ENCODE measurements around the gene CCDC85B. TPM values are rescaled to one million over a fixed set of nuclear protein-coding genes. Genes with fewer than 3 reads are reported as not detected.

CCDC85B gene
- total RNA-seq, 1 experiment from 2014 or later = 55.3 TPM

DNA sequence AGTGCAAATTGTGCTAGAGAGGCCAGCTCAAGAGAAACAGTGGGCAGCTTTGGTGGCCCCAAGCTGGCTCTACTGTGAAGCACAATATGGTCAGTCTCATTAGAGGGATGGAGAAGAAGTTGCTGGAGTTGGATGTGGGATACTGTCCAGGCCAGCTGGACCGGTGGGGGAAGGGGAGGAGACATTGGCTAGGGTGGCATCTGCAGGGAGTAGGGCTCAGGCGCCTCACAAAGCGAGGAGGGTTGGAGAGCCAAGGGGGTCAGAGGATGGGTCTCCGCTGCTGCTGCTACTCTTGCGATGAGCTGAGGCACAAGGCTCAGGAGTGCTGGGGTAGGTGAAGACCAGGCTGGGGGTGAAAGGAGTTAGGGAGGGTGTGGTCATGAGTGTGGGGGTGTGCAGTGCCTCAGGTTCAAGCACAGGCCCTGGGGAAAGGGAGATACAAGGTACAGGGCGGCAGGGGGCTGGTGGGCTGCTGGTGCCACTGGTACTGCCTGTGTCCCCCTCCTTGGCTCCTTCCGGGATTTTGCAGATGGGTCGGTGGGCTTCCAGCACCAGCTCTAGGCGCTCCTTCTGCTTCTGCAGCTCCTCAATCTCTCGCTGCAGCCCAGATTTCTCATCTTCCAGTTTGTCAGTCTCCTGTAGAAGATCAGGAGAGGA is 2.3 kb downstream of the CCDC85B start (continued):
- TF ChIP-seq, protein P1, sequence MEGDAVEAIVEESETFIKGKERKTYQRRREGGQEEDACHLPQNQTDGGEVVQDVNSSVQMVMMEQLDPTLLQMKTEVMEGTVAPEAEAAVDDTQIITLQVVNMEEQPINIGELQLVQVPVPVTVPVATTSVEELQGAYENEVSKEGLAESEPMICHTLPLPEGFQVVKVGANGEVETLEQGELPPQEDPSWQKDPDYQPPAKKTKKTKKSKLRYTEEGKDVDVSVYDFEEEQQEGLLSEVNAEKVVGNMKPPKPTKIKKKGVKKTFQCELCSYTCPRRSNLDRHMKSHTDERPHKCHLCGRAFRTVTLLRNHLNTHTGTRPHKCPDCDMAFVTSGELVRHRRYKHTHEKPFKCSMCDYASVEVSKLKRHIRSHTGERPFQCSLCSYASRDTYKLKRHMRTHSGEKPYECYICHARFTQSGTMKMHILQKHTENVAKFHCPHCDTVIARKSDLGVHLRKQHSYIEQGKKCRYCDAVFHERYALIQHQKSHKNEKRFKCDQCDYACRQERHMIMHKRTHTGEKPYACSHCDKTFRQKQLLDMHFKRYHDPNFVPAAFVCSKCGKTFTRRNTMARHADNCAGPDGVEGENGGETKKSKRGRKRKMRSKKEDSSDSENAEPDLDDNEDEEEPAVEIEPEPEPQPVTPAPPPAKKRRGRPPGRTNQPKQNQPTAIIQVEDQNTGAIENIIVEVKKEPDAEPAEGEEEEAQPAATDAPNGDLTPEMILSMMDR (IDR thresholded peaks at IDR 0.05) = no peak
- TF ChIP-seq GRHL2 (CRISPR knock-in tag; IDR thresholded peaks at IDR 0.05; ENCODE audit: insufficient replicate concordance, severe bottlenecking) = no peak

DNA sequence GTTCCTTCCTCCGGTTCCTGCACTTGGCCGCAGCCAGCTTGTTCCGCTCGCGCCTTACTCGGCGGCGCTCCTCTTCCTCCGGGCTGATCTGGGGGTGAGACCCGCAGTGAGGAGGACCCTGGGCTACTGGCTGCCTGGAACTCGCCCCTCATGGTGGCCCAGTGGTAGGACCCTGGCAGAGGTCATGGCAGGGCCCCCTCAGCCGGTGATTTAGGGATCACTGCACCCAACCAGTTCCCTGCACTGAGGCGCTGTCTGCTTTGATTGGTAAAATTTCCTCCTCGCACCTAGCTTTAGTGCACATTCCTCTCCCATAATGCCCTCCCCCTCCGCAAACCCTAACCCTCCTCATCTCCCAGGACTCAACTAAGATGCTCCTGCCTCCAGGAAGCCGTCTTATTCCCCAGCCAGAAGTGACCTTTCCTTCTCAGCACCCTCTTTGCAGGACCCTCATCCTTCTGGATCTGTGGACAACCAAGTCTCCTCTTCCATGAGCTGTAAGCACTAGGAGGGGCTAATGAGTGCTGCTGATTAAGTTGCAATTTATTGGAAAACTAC is 3.6 kb downstream of the CCDC85B start:
- no peak for ATAC-seq
- no peaks in the 10 kb centered on the region for H3K9me3 Mint-ChIP-seq
- no peak for DNase-seq (ENCODE audit: low spot score)
- TF ChIP-seq FOXK1 (CRISPR knock-in tag; IDR thresholded peaks at IDR 0.05) = no peak
- H3K27me3 Mint-ChIP-seq (ENCODE audit: low read depth) = peaks cover 37% of the 10 kb centered on the region
- peaks cover 39% of the 10 kb centered on the region for H3K4me1 Mint-ChIP-seq
- H3K36me3 Mint-ChIP-seq = peaks cover 2% of the 10 kb centered on the region
- H3K27ac Mint-ChIP-seq = peak overlapping the region; percentile 3; the same call in 1 of the 2 replicates
- POLR2A ChIA-PET = interaction anchor here (7.2 kb wide), 1 partner anchor 34 kb away, joined by 90 read pairs; the partner anchor contains the start of genes CFL1 and MUS81
- no peak overlapping the region for H3K4me3 Mint-ChIP-seq
- CTCF ChIA-PET = interaction anchor here (1.3 to 11.9 kb wide), 4 partner anchors 10 to 182 kb away, joined by 3 to 539 read pairs (median 36); partner anchors contain the start of genes CFL1, EFEMP2, KAT5 and MUS81

DNA sequence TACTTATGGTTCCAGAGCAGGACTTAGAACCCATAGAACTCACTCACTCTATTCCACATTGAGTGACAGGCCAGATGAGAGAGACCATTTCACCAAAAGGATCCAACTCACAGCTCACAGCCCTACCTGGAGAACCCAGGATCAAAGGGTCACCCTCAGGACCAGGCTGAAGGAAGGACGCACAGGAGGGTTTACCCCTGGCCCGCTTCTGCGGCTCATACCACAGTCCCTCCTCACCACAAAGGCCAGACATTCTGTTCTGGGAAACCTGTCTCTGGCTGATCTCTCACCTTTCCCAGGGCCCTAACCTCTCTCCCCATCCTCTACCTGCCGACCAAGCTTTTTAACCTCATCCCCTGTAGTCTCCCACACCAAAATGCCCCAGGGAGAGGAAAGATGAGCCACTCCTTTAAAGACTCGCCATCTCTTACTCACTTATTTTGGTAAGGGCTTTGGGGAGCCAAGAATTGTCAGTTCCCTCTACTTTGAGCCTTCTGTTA is 5.1 kb downstream of the CCDC85B start:
- no peak overlapping the region for H3K4me3 Mint-ChIP-seq
- no peak for TF ChIP-seq CREM (CRISPR knock-in tag; IDR thresholded peaks at IDR 0.05)
- TF ChIP-seq NR1H2 (CRISPR knock-in tag; IDR thresholded peaks at IDR 0.05) = no peak
- TF ChIP-seq ELF4 (CRISPR knock-in tag; IDR thresholded peaks at IDR 0.05; ENCODE audit: low read depth) = no peak
- TF ChIP-seq, protein P2, sequence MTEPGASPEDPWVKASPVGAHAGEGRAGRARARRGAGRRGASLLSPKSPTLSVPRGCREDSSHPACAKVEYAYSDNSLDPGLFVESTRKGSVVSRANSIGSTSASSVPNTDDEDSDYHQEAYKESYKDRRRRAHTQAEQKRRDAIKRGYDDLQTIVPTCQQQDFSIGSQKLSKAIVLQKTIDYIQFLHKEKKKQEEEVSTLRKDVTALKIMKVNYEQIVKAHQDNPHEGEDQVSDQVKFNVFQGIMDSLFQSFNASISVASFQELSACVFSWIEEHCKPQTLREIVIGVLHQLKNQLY (CRISPR knock-in tag; IDR thresholded peaks at IDR 0.05) = no peak
- TF ChIP-seq, protein P3, sequence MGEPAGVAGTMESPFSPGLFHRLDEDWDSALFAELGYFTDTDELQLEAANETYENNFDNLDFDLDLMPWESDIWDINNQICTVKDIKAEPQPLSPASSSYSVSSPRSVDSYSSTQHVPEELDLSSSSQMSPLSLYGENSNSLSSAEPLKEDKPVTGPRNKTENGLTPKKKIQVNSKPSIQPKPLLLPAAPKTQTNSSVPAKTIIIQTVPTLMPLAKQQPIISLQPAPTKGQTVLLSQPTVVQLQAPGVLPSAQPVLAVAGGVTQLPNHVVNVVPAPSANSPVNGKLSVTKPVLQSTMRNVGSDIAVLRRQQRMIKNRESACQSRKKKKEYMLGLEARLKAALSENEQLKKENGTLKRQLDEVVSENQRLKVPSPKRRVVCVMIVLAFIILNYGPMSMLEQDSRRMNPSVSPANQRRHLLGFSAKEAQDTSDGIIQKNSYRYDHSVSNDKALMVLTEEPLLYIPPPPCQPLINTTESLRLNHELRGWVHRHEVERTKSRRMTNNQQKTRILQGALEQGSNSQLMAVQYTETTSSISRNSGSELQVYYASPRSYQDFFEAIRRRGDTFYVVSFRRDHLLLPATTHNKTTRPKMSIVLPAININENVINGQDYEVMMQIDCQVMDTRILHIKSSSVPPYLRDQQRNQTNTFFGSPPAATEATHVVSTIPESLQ (CRISPR knock-in tag; IDR thresholded peaks at IDR 0.05) = no peak
- no peak for TF ChIP-seq IRF2 (CRISPR knock-in tag; IDR thresholded peaks at IDR 0.05; ENCODE audit: borderline replicate concordance, low read depth)
- no peak for TF ChIP-seq GTF2I (CRISPR knock-in tag; conservative IDR thresholded peaks at IDR 0.05)
- TF ChIP-seq, protein P4, sequence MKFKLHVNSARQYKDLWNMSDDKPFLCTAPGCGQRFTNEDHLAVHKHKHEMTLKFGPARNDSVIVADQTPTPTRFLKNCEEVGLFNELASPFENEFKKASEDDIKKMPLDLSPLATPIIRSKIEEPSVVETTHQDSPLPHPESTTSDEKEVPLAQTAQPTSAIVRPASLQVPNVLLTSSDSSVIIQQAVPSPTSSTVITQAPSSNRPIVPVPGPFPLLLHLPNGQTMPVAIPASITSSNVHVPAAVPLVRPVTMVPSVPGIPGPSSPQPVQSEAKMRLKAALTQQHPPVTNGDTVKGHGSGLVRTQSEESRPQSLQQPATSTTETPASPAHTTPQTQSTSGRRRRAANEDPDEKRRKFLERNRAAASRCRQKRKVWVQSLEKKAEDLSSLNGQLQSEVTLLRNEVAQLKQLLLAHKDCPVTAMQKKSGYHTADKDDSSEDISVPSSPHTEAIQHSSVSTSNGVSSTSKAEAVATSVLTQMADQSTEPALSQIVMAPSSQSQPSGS (CRISPR knock-in tag; IDR thresholded peaks at IDR 0.05; ENCODE audit: borderline replicate concordance, low read depth) = no peak
- no peak for TF ChIP-seq ZNF138 (CRISPR knock-in tag; conservative IDR thresholded peaks at IDR 0.05)
- TF ChIP-seq SMAD3 (CRISPR knock-in tag; IDR thresholded peaks at IDR 0.05; ENCODE audit: borderline replicate concordance) = no peak
- TF ChIP-seq PRRX2 (CRISPR knock-in tag; IDR thresholded peaks at IDR 0.05) = no peak
- no peak for TF ChIP-seq ZNF423 (CRISPR knock-in tag; IDR thresholded peaks at IDR 0.05)
- TF ChIP-seq TEAD1 (CRISPR knock-in tag; IDR thresholded peaks at IDR 0.05) = no peak
- TF ChIP-seq, protein P5, sequence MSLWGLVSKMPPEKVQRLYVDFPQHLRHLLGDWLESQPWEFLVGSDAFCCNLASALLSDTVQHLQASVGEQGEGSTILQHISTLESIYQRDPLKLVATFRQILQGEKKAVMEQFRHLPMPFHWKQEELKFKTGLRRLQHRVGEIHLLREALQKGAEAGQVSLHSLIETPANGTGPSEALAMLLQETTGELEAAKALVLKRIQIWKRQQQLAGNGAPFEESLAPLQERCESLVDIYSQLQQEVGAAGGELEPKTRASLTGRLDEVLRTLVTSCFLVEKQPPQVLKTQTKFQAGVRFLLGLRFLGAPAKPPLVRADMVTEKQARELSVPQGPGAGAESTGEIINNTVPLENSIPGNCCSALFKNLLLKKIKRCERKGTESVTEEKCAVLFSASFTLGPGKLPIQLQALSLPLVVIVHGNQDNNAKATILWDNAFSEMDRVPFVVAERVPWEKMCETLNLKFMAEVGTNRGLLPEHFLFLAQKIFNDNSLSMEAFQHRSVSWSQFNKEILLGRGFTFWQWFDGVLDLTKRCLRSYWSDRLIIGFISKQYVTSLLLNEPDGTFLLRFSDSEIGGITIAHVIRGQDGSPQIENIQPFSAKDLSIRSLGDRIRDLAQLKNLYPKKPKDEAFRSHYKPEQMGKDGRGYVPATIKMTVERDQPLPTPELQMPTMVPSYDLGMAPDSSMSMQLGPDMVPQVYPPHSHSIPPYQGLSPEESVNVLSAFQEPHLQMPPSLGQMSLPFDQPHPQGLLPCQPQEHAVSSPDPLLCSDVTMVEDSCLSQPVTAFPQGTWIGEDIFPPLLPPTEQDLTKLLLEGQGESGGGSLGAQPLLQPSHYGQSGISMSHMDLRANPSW (CRISPR knock-in tag; conservative IDR thresholded peaks at IDR 0.05; ENCODE audit: low read depth) = no peak
- TF ChIP-seq, protein P6, sequence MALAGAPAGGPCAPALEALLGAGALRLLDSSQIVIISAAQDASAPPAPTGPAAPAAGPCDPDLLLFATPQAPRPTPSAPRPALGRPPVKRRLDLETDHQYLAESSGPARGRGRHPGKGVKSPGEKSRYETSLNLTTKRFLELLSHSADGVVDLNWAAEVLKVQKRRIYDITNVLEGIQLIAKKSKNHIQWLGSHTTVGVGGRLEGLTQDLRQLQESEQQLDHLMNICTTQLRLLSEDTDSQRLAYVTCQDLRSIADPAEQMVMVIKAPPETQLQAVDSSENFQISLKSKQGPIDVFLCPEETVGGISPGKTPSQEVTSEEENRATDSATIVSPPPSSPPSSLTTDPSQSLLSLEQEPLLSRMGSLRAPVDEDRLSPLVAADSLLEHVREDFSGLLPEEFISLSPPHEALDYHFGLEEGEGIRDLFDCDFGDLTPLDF (CRISPR knock-in tag; IDR thresholded peaks at IDR 0.05) = no peak
- TF ChIP-seq, protein P7, sequence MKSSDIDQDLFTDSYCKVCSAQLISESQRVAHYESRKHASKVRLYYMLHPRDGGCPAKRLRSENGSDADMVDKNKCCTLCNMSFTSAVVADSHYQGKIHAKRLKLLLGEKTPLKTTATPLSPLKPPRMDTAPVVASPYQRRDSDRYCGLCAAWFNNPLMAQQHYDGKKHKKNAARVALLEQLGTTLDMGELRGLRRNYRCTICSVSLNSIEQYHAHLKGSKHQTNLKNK (CRISPR knock-in tag; IDR thresholded peaks at IDR 0.05) = no peak
- TF ChIP-seq ZNF263 (CRISPR knock-in tag; IDR thresholded peaks at IDR 0.05; ENCODE audit: low read depth) = no peak
- no peak for TF ChIP-seq ETV6 (CRISPR knock-in tag; IDR thresholded peaks at IDR 0.05)
- no peak for ATAC-seq
- CTCF ChIA-PET = interaction anchor here (4.8 kb wide), 1 partner anchor 11 kb away, joined by 31 read pairs; no protein-coding TSS in a partner anchor
- peak overlapping the region; percentile 57; the same call in 1 of the 2 replicates for H3K27ac Mint-ChIP-seq
- peaks cover 26% of the 10 kb centered on the region for H3K4me1 Mint-ChIP-seq
- POLR2A ChIA-PET = no interaction called here
- peaks cover 2% of the 10 kb centered on the region for H3K36me3 Mint-ChIP-seq
- H3K27me3 Mint-ChIP-seq (ENCODE audit: low read depth) = peaks cover 32% of the 10 kb centered on the region
- DNase-seq (ENCODE audit: low spot score) = no peak
- no peaks in the 10 kb centered on the region for H3K9me3 Mint-ChIP-seq
